GM23338 (cell line): Measurements from ENCODE around the gene PARD3. TPM values are rescaled to one million over a fixed set of nuclear protein-coding genes. Genes with fewer than 3 reads are reported as not detected.

Experiments
- ATAC-seq: fragments of 200-7000 bp; cut with Tn5 transposase; 3 replicates; pipeline ENCODE4 v1.9.1; 2020
- DNase-seq: peaks from one replicate; pipeline ENCODE4 v3.0.0-alpha.2; 2015; ENCODE audit warnings: low spot score
- H2AFZ ChIP-seq: fragments of 200-600 bp; sonication (generic); 2 replicates; pipeline ENCODE4 v1.8.0; 2016; ENCODE audit warnings: antibody characterized with exemption, mild to moderate bottlenecking, moderate library complexity
- H3F3A ChIP-seq: fragments of 200-600 bp; sonication (generic); replicated peaks from 2 replicates; pipeline ENCODE4 v1.8.0; 2017; ENCODE audit warnings: antibody characterized with exemption, mixed run types, low read depth
- H3K27ac ChIP-seq: fragments of 200-600 bp; sonication (generic); 2 replicates; pipeline ENCODE4 v1.6.1; 2016; ENCODE audit warnings: low read depth
- H3K27me3 ChIP-seq: fragments of 200-600 bp; sonication (generic); 2 replicates; pipeline ENCODE4 v1.8.0; 2016; ENCODE audit warnings: mild to moderate bottlenecking, mixed run types, moderate library complexity; ENCODE audit not compliant: insufficient read depth
- H3K36me3 ChIP-seq: fragments of 200-600 bp; sonication (generic); 2 replicates; pipeline ENCODE4 v1.8.0; 2016; ENCODE audit warnings: mild to moderate bottlenecking; ENCODE audit not compliant: insufficient read depth
- H3K4me1 ChIP-seq: fragments of 200-600 bp; sonication (generic); 2 replicates; pipeline ENCODE4 v1.8.0; 2016; ENCODE audit warnings: mild to moderate bottlenecking, moderate library complexity; ENCODE audit not compliant: insufficient read depth
- H3K4me2 ChIP-seq: fragments of 200-600 bp; sonication (generic); 2 replicates; pipeline ENCODE4 v1.7.1; 2017; ENCODE audit warnings: mixed run types
- H3K4me3 ChIP-seq: fragments of 200-600 bp; sonication (generic); 2 replicates; pipeline ENCODE4 v1.6.1; 2016; ENCODE audit warnings: mixed run types
- H3K79me2 ChIP-seq: fragments of 200-600 bp; sonication (generic); replicated peaks from 2 replicates; pipeline ENCODE4 v1.8.0; 2017; ENCODE audit warnings: mild to moderate bottlenecking; ENCODE audit not compliant: insufficient read depth
- H3K9me2 ChIP-seq: fragments of 200-600 bp; sonication (generic); 2 replicates; pipeline ENCODE4 v1.8.0; 2017; ENCODE audit not compliant: insufficient read depth
- H4K20me1 ChIP-seq: fragments of 200-600 bp; sonication (generic); replicated peaks from 2 replicates; pipeline ENCODE4 v1.8.0; 2017; ENCODE audit warnings: mild to moderate bottlenecking; ENCODE audit not compliant: insufficient read depth
- H3K27ac Mint-ChIP-seq: 2 replicates; pipeline ENCODE4 v1.8.0; 2020; ENCODE audit warnings: inconsistent platforms, mild to moderate bottlenecking, moderate library complexity, mixed read lengths
- H3K27me3 Mint-ChIP-seq: 3 replicates; pipeline ENCODE4 v1.8.0; 2022; ENCODE audit warnings: low read depth, mild to moderate bottlenecking, moderate library complexity, mixed read lengths, inconsistent platforms; ENCODE audit not compliant: insufficient read depth, poor library complexity
- H3K36me3 Mint-ChIP-seq: 3 replicates; pipeline ENCODE4 v1.8.0; 2021; ENCODE audit warnings: low read depth, mild to moderate bottlenecking, inconsistent platforms, moderate library complexity, mixed read lengths
- H3K4me1 Mint-ChIP-seq: 3 replicates; pipeline ENCODE4 v1.8.0; 2020; ENCODE audit warnings: mild to moderate bottlenecking, inconsistent platforms, mixed read lengths
- H3K4me3 Mint-ChIP-seq: 3 replicates; pipeline ENCODE4 v1.8.0; 2021; ENCODE audit warnings: moderate library complexity, mild to moderate bottlenecking, inconsistent platforms, mixed read lengths
- H3K9me3 Mint-ChIP-seq: 3 replicates; pipeline ENCODE4 v1.8.0; 2020; ENCODE audit warnings: moderate library complexity, mild to moderate bottlenecking, inconsistent platforms, mixed read lengths
- CTCF ChIP-seq, 2 experiments: fragments of 200-600 bp in 1 of 2; sonication (generic) in 1 of 2; conservative IDR thresholded peaks; 2 replicates each; pipeline versions ENCODE4 v1.5.1 to v1.6.1; 2016 to 2017; ENCODE audit warnings: antibody characterized with exemption in 2 of 2, low read depth in 2 of 2, mild to moderate bottlenecking in 2 of 2, moderate library complexity in 1 of 2
- EZH2phosphoT487 ChIP-seq: fragments of 200-600 bp; sonication (generic); IDR thresholded peaks from one replicate; pipeline ENCODE4 v1.8.1; 2018; ENCODE audit warnings: antibody characterized with exemption; ENCODE audit not compliant: unreplicated experiment
- JUNB ChIP-seq: IDR thresholded peaks from one replicate; pipeline ENCODE4 v1.6.1; 2016; ENCODE audit warnings: antibody characterized with exemption; ENCODE audit not compliant: unreplicated experiment
- NANOG ChIP-seq: IDR thresholded peaks from 2 replicates; pipeline ENCODE4 v1.6.1; 2016; ENCODE audit warnings: antibody characterized with exemption, borderline replicate concordance
- POLR2AphosphoS5 ChIP-seq: IDR thresholded peaks from 2 replicates; pipeline ENCODE4 v1.6.1; 2016; ENCODE audit warnings: antibody characterized with exemption, low read depth
- REST ChIP-seq: IDR thresholded peaks from one replicate; pipeline ENCODE4 v1.6.1; 2018; ENCODE audit warnings: antibody characterized with exemption; ENCODE audit not compliant: unreplicated experiment
- STAT1 ChIP-seq: IDR thresholded peaks from one replicate; pipeline ENCODE4 v1.6.1; 2016; ENCODE audit warnings: antibody characterized with exemption; ENCODE audit not compliant: unreplicated experiment
- ZNF114 ChIP-seq: fragments of 250-450 bp; sonication (Bioruptor Pico); IDR thresholded peaks from 2 replicates; pipeline ENCODE4 v1.5.0; 2020; ENCODE audit warnings: mild to moderate bottlenecking, moderate library complexity
- ZNF331 ChIP-seq: fragments of 250-450 bp; sonication (Bioruptor Pico); IDR thresholded peaks from 2 replicates; pipeline ENCODE4 v1.5.0; 2020; ENCODE audit warnings: low read depth, mild to moderate bottlenecking, moderate library complexity
- ZNF462 ChIP-seq: fragments of 250-450 bp; sonication (Bioruptor Pico); IDR thresholded peaks from 2 replicates; pipeline ENCODE4 v1.5.0; 2020; ENCODE audit warnings: mild to moderate bottlenecking, moderate library complexity
- polyA plus RNA-seq: library from polyadenylated mRNA; unstranded; fragments of >200 nt; fragmentation: Nextera tagmentation; extraction: Ambion mirVana; gene quantifications from 2 replicates; pipeline ENCODE4 v1.2.1, GENCODE V29; 2016
- total RNA-seq: library from RNA; depleted of rRNA; stranded (reverse); fragments of >200 nt; shearing (Covaris generic); gene quantifications from 2 replicates; pipeline ENCODE4 v1.2.3, GENCODE V29; 2014

PARD3 gene
- total and polyA plus RNA-seq, 2 experiments from 2014 or later = 30.2 to 51.4 TPM

GRCh38 chr10:34169131-34169530 is 646.0 kb downstream of the PARD3 start:
- DNase-seq = no peak
- Histone ChIP-seq H3F3A (no peaks in the 10 kb centered on the region; the same call in 1 of the 2 replicates), H3K4me3 (no peak overlapping the region), H2AFZ (no peak overlapping the region), H4K20me1 (no peaks in the 10 kb centered on the region), H3K36me3 (no peaks in the 10 kb centered on the region), H3K27ac (no peak overlapping the region), H3K9me2 (no peaks in the 10 kb centered on the region), H3K27me3 (no peaks in the 10 kb centered on the region), H3K79me2 (no peaks in the 10 kb centered on the region), H3K4me2 (no peak overlapping the region), H3K4me1 (peaks cover 28% of the 10 kb centered on the region)
- no peaks in the 10 kb centered on the region for H3K27me3 Mint-ChIP-seq
- peaks cover 7% of the 10 kb centered on the region; the same call in 2 of the 3 replicates for H3K9me3 Mint-ChIP-seq
- peaks cover 10% of the 10 kb centered on the region; the same call in 1 of the 3 replicates for H3K36me3 Mint-ChIP-seq
- no peak for TF ChIP-seq STAT1
- TF ChIP-seq ZNF331 (CRISPR knock-in tag) = no peak
- TF ChIP-seq ZNF462 (CRISPR knock-in tag) = no peak
- TF ChIP-seq NANOG = no peak
- no peak for TF ChIP-seq EZH2phosphoT487
- TF ChIP-seq JUNB = no peak
- TF ChIP-seq ZNF114 = no peak
- no peak for TF ChIP-seq REST
- TF ChIP-seq CTCF (conservative IDR thresholded peaks at IDR 0.05; ENCODE audit: low read depth in 2 of 2) = no peak
- TF ChIP-seq POLR2AphosphoS5 = no peak
- no peak for ATAC-seq
- no peak overlapping the region for H3K4me3 Mint-ChIP-seq
- H3K27ac Mint-ChIP-seq = no peak overlapping the region
- peaks cover 38% of the 10 kb centered on the region for H3K4me1 Mint-ChIP-seq
